Erythroblast (primary cell): ENCODE measurements around the gene CFC1.
"Not testable (repeated sequence)": the region's sequence is repeated elsewhere in the genome, so short reads cannot be mapped to it uniquely, and the experiment has no call there.

Experiments used
- GATA1 ChIP-seq: IDR thresholded peaks from 2 replicates; pipeline ENCODE4 v1.6.1; 2011; ENCODE audit warnings: low read depth, mild to moderate bottlenecking, control low read depth, low read length, moderate library complexity
- POLR2A ChIP-seq: IDR thresholded peaks from 2 replicates; pipeline ENCODE4 v1.6.1; 2011; ENCODE audit warnings: mild to moderate bottlenecking, low read length

DNA sequence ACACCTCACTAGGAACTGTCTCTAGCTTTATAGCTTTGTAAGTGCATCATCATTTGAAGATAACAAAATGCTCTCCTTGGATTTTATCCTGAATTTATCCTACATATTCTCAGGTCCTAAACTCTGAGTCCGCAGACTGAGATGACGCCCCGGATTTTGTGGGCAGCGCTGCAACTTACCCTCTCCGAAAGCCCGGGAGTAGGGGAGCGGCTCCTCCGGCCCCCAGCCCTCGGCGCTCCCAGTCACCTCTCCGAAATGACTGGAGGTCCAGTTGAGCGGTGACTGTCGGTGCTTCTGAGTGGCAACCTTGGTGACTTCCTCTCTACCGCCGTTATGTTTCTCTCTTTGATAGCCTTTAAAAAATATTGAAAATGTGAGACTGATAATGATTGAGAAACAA, 912 bp downstream of the CFC1 start:
- TF ChIP-seq POLR2A, GATA1: not testable (repeated sequence)
